GM18951 (cell line): ENCODE data around the gene DEFB125.
"Not testable (repeated sequence)": the region's sequence is repeated elsewhere in the genome, so short reads cannot be mapped to it uniquely, and the experiment has no call there.

ENCODE experiments used
- POLR2A ChIP-seq: IDR thresholded peaks from 4 replicates; pipeline ENCODE4 v1.6.1; 2011; ENCODE audit warnings: mild to moderate bottlenecking; ENCODE audit not compliant: insufficient read length, insufficient read depth; ENCODE audit errors: extremely low read depth
- in situ Hi-C: fragments of 300-500 bp; cut with MboI; formaldehyde crosslinking; loops from one replicate; pipeline ENCODE4 v1.12.0; 2022; ENCODE audit warnings: low sequenced_read_pairs, mixed read lengths, inconsistent platforms; ENCODE audit not compliant: unreplicated experiment

The DEFB125 gene

GRCh38 chr20:87401-87800 is at the start of gene DEFB125:
DEFB125 (plus strand) TSS chr20:87672; CDS start chr20:87710, 38 bp downstream.
- in situ Hi-C loops, result no loop called here
- TF ChIP-seq POLR2A, result no peak

GRCh38 chr20:60035-60918 is 27.2 kb upstream of the DEFB125 start:
- TF ChIP-seq POLR2A, result no peak
- in situ Hi-C loops, result no loop called here

DNA sequence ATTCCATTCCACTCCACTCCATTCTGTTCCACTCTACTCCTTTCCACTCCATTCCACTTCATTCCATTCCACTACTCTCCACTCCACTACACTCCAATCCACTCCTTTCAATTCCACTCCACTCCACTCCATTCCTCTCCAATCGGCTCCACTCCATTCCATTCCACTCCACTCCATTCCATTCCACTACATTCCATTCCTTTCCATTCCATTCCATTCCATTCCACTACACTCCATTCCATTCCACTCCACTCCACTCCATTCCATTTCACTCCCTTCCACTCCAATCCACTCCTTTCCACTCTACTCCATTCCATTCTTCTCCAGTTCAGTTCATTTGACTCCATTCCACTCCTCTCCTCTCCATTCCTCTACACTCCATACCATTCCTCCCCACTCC is 26.2 kb upstream of the DEFB125 start:
- TF ChIP-seq POLR2A, result no peak
- in situ Hi-C loops, result no loop called here

GRCh38 chr20:61757-62156 is 25.7 kb upstream of the DEFB125 start:
- TF ChIP-seq POLR2A, result no peak

GRCh38 chr20:62487-62886 is 25.0 kb upstream of the DEFB125 start:
- in situ Hi-C loops, result no loop called here
- TF ChIP-seq POLR2A, result no peak

More at GRCh38 chr20:61757-62156, 25.7 kb upstream of the DEFB125 start:
- in situ Hi-C loops, result no loop called here

DNA sequence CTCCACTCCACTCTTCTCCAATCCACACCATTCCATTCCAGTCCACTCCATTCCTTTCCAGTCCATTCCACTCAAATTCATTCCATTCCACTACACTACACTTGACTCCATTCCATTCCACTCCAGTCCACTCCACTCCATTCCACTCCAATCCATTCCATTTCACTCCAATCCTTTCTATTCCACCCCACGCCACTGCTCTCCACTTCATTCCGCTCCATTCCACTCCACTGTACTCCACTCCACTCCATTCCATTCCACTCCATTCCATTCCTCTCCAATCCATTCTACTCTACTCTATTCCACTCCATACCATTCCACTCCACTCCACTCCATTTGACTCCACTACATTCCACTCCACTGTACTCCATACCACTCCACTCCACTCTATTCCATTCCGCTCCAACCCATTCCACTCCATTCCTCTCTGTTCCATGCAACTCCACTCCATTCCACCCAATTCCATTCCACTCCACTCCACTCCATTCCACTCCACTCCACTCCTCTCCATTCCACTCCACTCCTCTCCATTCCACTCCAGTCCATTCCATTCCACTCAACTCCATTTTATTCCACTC is 23.4 kb upstream of the DEFB125 start:
- in situ Hi-C loops, result no loop called here
- TF ChIP-seq POLR2A, result no peak

DNA sequence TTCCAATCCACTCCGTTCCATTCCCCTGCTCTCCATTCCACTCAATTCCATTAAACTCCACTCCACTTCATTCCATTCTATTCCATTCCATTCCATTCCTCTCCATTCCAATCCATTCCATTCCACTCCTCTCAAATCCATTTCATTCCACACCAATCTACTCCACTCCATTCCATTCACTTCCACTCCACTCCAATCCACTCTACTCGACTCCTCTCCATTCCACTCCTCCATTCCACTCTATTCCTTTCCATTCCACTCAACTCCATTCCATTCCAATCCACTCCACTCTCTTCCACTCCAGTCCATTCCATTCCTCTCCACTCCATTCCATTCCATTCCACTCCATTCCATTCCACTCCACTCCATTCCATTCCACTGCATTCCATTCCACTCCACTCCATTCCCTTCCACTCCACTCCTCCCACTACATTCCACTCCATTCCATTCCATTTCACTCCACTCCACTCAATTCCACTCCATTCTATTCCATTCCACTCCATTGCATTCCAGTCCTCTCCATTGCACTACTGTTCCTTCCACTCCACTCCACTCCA is 22.6 kb upstream of the DEFB125 start:
- in situ Hi-C loops, result no loop called here
- no peak for TF ChIP-seq POLR2A

- in situ Hi-C loops, result no loop called here
These were observed 10.2 kb upstream of the DEFB125 start for GRCh38 chr20:77231-77630.

DNA sequence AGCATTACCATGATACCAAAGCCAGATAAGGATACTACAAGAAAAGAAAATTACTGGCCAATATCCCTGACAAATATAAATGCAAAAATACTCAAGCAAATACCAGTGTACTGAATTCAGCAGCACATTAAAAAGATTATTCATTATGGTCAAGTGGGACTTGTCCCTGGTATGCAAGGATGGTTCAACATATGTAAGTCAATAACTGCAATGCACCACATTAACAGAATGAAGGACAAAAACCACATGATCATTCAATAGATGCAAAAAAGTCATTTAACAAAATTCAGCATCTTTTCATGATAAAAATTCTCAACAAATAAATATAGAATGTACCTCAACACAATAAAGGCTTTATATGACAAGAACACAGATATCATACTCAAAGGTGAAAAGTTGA is 9.1 kb upstream of the DEFB125 start:
- in situ Hi-C loops, result no loop called here
- no peak for TF ChIP-seq POLR2A

More at GRCh38 chr20:77231-77630, 10.2 kb upstream of the DEFB125 start:
- no peak for TF ChIP-seq POLR2A

- in situ Hi-C loops, result no loop called here
These were observed 7.9 kb upstream of the DEFB125 start for GRCh38 chr20:79565-79964.

DNA sequence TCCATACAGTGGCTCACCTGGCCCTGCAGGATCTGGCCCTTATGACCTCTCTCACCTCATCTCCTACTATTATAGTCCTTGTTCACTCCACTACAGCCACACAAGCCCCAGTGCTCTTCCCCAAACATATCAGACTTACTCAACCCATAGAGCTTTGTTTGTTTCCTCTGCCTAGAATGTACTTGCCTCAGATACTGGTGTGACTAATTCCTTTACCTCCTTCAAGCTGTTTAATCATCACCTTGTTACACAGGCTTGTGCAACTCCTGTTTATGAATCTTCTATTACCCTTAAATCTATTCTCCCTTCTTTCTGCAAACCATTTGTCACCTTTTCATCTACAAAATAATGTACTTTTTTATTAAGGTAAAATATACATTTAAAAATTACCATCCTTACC is 3.2 kb downstream of the DEFB125 start:
- in situ Hi-C loops, result no loop called here
- TF ChIP-seq POLR2A, result no peak

More at GRCh38 chr20:79565-79964, 7.9 kb upstream of the DEFB125 start:
- TF ChIP-seq POLR2A, result no peak

DNA sequence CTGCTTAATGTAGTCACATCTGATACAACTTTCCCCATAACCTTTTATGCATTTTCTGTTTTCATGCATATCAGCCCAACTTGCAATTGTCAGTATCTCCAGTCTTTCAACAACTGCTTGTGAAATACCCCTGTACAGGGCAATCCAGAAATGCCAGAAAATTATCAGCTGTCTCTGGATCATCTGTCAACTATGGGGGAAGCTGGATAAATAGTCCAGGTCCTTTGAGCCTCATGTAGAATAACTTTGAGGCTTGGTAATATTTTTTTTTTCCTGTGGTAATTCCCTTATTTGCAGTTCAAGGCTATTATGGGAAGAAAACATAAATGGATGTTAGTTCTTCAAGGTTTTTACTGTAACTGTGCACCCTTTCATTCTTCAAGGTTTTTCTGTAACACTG is 6.2 kb downstream of the DEFB125 start:
- TF ChIP-seq POLR2A, result no peak
- in situ Hi-C loops, result no loop called here

- TF ChIP-seq POLR2A, result no peak
- in situ Hi-C loops, result no loop called here
These were observed 7.7 kb downstream of the DEFB125 start for GRCh38 chr20:95215-95614.

DNA sequence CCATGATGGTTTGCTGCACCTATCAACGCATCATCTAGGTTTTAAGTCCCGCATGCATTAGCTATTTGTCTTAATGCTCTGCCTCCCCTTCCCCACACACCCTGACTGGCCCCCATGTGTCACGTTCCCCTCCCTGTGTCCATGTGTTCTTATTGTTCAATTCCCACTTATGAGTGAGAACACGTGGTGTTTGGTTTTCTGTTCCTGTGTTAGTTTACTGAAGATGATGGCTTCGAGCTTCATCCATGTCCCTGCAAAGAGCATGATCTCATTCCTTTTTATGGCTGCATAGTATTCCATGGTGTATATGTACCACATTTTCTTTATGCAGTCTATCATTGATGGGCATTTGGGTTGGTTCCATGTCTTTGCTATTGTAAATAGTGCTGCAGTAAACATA is 10.2 kb downstream of the DEFB125 start:
- in situ Hi-C loops, result not testable (repeated sequence)

DNA sequence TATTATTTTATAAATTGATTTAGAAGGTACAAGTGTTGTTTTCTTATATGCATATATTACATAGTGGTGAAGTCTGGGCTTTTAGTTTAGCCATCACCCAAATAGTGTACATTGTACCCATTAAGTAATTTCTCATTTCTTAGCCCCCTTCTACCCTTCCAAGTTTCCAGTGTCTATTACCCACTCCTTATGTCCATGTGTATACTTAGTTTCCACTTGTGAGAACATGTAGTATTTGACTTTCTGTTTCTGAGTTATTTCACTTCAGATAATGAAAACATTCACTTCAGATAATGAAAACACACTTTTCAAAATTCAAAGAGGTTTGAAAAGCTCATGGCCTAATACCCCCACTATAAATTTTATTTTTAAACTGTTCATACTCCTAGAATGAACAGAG is 14.5 kb downstream of the DEFB125 start:
- in situ Hi-C loops, result no loop called here
- TF ChIP-seq POLR2A, result no peak
